ENCODE data around the gene COPS9. TPM values are rescaled to one million over a fixed set of nuclear protein-coding genes. Genes with fewer than 3 reads are reported as not detected.

The COPS9 gene
- total RNA-seq, 1 experiment from 2014 or later: 221 TPM

Other genes with a start within 250 kb of the COPS9 start
- gene NDUFA10, start 111.0 kb downstream of the COPS9 start, total RNA-seq (2014; rRNA removed; shearing (Covaris generic)): 274 and 297 TPM in 2 replicates
- not detected in 2 replicates for gene OR6B2, start 105.9 kb downstream of the COPS9 start, total RNA-seq (2014; rRNA removed; shearing (Covaris generic))
- not detected in 2 replicates for gene OR6B3, start 82.8 kb downstream of the COPS9 start, total RNA-seq (2014; rRNA removed; shearing (Covaris generic))
- not detected in 2 replicates for gene OTOS, start 4.4 kb upstream of the COPS9 start, total RNA-seq (2014; rRNA removed; shearing (Covaris generic))

All from G401 (cell line).